ENCODE measurements around the gene OCA2.

OCA2 gene

DNA sequence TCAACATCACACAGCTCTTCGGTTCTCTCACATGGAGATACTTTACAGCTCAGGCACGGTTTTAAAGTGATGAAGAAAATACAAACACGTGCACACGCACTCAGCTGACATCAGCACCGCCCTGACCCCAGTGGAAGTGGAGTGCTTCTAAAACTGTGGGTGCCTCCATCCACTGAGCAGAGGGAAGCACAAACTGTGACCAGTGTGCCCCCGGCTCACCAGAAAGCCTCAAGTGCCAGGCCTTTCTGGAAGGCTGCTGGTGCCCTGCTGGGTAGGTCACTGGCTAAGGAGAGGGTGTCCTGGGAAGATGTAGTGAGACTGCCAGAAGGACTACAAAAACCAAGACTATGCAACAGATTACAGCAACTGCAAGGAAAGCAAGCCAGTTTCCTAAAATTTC, 78.5 kb downstream of the OCA2 start:
- TF ChIP-seq POLR2AphosphoS5 (IDR thresholded peaks at IDR 0.05; ENCODE audit: low read depth, low read length) (no peak), FOXP2 (optimal IDR thresholded peaks at IDR 0.05; ENCODE audit: borderline replicate concordance, extremely low read depth, extremely low read length, insufficient read depth) (no peak), SIN3A (IDR thresholded peaks at IDR 0.05; ENCODE audit: borderline replicate concordance, insufficient read depth, low read length) (no peak), TAF1 (IDR thresholded peaks at IDR 0.05; ENCODE audit: borderline replicate concordance, insufficient read depth, low read length) (no peak)
- TF ChIP-seq, protein P1, sequence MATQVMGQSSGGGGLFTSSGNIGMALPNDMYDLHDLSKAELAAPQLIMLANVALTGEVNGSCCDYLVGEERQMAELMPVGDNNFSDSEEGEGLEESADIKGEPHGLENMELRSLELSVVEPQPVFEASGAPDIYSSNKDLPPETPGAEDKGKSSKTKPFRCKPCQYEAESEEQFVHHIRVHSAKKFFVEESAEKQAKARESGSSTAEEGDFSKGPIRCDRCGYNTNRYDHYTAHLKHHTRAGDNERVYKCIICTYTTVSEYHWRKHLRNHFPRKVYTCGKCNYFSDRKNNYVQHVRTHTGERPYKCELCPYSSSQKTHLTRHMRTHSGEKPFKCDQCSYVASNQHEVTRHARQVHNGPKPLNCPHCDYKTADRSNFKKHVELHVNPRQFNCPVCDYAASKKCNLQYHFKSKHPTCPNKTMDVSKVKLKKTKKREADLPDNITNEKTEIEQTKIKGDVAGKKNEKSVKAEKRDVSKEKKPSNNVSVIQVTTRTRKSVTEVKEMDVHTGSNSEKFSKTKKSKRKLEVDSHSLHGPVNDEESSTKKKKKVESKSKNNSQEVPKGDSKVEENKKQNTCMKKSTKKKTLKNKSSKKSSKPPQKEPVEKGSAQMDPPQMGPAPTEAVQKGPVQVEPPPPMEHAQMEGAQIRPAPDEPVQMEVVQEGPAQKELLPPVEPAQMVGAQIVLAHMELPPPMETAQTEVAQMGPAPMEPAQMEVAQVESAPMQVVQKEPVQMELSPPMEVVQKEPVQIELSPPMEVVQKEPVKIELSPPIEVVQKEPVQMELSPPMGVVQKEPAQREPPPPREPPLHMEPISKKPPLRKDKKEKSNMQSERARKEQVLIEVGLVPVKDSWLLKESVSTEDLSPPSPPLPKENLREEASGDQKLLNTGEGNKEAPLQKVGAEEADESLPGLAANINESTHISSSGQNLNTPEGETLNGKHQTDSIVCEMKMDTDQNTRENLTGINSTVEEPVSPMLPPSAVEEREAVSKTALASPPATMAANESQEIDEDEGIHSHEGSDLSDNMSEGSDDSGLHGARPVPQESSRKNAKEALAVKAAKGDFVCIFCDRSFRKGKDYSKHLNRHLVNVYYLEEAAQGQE (IDR thresholded peaks at IDR 0.05; ENCODE audit: insufficient read depth in 1 of 2, low read depth in 2 of 2, low read length in 2 of 2): no peak

DNA sequence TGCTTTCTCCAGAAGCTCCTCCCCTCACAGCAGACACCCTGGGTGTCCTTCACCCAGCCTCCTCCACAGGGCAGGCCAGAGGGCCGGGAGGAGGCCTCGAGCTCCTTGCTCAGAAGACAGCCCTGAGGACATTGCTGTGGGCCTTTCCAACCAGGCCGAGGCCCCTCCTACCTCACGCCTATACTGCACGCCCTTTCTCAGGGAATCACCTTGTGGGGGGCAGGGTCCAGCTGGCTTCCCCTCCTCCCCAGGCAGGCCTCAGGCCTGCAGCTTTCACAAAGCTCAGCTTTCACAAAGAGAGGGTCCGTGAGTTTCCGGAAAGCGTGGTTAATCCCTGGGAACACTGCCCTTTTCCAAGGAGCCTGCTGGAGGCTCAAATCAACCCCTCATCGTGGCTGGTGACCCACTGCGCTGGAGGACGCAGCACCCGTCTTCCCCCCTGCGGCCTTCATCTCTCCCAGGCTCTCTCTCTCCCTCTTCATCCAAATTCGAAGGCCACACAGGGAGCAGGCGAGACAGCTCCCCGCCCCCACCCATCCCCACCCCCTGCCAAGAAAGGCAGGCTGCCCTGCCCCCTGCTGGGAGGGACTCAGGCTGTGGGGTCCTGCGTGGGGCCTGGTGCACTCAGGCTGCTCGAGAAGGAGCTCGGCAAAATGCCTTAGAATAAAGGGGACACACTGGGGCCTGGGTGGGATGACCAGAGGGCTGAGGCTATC, 79.4 kb downstream of the OCA2 start:
- TF ChIP-seq POLR2AphosphoS5 (IDR thresholded peaks at IDR 0.05; ENCODE audit: low read depth, low read length) (no peak), FOXP2 (optimal IDR thresholded peaks at IDR 0.05; ENCODE audit: borderline replicate concordance, extremely low read depth, extremely low read length, insufficient read depth) (no peak), TAF1 (IDR thresholded peaks at IDR 0.05; ENCODE audit: borderline replicate concordance, insufficient read depth, low read length) (no peak), SIN3A (IDR thresholded peaks at IDR 0.05; ENCODE audit: borderline replicate concordance, insufficient read depth, low read length) (no peak)
- TF ChIP-seq, protein P1 (IDR thresholded peaks at IDR 0.05; ENCODE audit: insufficient read depth in 1 of 2, low read depth in 2 of 2, low read length in 2 of 2): no peak

DNA sequence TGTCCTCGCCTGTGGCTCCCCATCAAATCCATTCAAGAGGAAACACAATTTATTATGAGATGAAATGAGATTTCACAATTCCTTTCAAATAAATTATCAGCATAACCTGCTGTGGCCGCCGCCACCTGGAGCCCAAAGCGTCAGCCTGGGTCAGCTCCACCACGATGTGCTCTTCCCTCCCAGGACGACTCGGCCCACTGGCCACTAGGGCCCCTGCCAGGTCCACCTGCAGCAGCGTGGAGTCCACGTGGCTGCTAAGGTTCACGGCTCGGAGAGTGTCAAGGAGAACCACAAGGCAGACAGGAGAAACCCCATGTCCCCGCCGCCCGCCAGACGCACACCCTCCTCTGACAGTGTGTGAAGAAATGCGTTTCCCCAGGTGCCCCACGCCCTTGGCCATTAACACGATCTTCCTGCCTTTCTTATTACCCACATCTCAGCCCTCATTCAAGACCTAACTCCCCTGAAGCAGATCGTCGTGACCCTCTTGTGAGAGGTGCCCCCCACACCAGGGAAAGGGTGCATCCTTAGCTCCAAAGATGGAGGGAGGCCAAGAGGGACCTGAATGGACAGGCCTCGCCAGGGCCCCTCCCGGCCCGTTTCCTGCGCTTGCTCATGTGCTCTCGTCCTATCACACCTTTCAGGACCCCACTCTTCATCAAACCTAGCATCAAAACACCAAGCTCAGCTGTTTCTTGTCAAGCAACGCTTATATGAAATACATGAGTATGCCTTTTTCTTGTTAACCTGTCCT, 80.6 kb downstream of the OCA2 start:
- TF ChIP-seq TAF1 (IDR thresholded peaks at IDR 0.05; ENCODE audit: borderline replicate concordance, insufficient read depth, low read length) (no peak), POLR2AphosphoS5 (IDR thresholded peaks at IDR 0.05; ENCODE audit: low read depth, low read length) (no peak), SIN3A (IDR thresholded peaks at IDR 0.05; ENCODE audit: borderline replicate concordance, insufficient read depth, low read length) (no peak), FOXP2 (optimal IDR thresholded peaks at IDR 0.05; ENCODE audit: borderline replicate concordance, extremely low read depth, extremely low read length, insufficient read depth) (no peak)
- TF ChIP-seq, protein P1 (IDR thresholded peaks at IDR 0.05; ENCODE audit: insufficient read depth in 1 of 2, low read depth in 2 of 2, low read length in 2 of 2): no peak

DNA sequence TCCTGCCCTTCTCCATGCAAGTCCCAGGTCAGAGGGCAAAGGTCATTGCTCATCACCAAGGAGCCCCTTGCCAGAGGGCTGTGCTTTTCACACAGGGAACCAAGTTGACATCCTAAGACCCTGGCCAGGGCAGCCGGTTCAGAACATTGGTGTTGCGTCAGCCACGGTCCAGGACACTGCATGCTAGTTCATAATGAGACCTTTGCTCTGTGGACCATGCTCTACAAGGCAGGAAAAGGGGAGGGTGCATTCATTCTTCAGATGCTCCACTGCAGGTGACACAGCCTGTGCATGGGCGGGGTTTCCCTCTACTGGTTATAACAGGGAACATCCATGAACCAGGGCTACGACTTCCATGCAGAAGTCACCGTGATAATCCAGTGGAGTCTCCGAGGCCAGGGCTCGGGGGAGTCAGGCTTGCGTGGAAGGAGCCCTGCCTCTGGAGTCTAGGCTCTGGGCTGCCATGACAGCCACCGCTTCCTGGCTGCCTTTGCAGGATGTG, 81.6 kb downstream of the OCA2 start:
- TF ChIP-seq SIN3A (IDR thresholded peaks at IDR 0.05; ENCODE audit: borderline replicate concordance, insufficient read depth, low read length) (no peak), TAF1 (IDR thresholded peaks at IDR 0.05; ENCODE audit: borderline replicate concordance, insufficient read depth, low read length) (no peak), POLR2AphosphoS5 (IDR thresholded peaks at IDR 0.05; ENCODE audit: low read depth, low read length) (no peak), FOXP2 (optimal IDR thresholded peaks at IDR 0.05; ENCODE audit: borderline replicate concordance, extremely low read depth, extremely low read length, insufficient read depth) (no peak)

DNA sequence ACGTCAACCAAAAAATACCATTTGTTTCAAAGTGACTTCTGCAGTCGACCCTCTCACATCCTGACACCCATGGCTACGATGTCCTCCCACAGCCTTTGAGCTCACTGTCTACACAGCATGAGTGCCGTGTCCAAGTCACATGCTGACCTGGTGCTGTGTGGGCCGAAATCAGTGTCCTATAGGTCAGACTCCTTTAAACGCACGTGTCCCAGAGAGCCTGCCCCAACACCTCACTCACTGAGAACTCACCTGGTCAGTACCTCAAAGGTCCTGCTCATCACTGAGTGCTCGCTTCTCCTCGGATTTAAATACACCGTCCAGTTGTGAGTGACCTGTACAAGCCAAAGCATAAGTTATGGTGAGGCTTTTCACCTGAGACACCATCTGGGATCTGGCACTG, 83.3 kb downstream of the OCA2 start:
- no peak for TF ChIP-seq POLR2AphosphoS5 (IDR thresholded peaks at IDR 0.05; ENCODE audit: low read depth, low read length)
- TF ChIP-seq SIN3A (IDR thresholded peaks at IDR 0.05; ENCODE audit: borderline replicate concordance, insufficient read depth, low read length): no peak
- TF ChIP-seq TAF1 (IDR thresholded peaks at IDR 0.05; ENCODE audit: borderline replicate concordance, insufficient read depth, low read length): no peak
- no peak for TF ChIP-seq FOXP2 (optimal IDR thresholded peaks at IDR 0.05; ENCODE audit: borderline replicate concordance, extremely low read depth, extremely low read length, insufficient read depth)

Measured in PFSK-1 (cell line).